Breast epithelium (tissue), 4 donors: ENCODE results near the gene SNAP47. TPM values are rescaled to one million over a fixed set of nuclear protein-coding genes. Genes with fewer than 3 reads are reported as not detected.

Source experiments
- DNase-seq, 2 donors: peaks; one replicate each; pipeline ENCODE4 v3.0.0-alpha.2; 2019; ENCODE audit warnings: low spot score in 2 of 2
- H3K27ac ChIP-seq, 2 donors: fragments of 200-600 bp; sonication (generic) in 1 of 2; one replicate each; pipeline ENCODE4 v1.5.1; 2016 to 2019; ENCODE audit warnings: mild to moderate bottlenecking in 1 of 2
- H3K27me3 ChIP-seq, 2 donors: fragments of 200-600 bp; sonication (generic) in 1 of 2; one replicate each; pipeline versions ENCODE4 v1.5.1 to v1.6.0; 2017 to 2019; ENCODE audit warnings: control low read depth in 1 of 2, mild to moderate bottlenecking in 1 of 2
- H3K36me3 ChIP-seq: fragments of 200-600 bp; one replicate; pipeline ENCODE4 v1.5.1; 2019
- H3K4me1 ChIP-seq, 2 donors: fragments of 200-600 bp; sonication (generic); one replicate each; pipeline ENCODE4 v1.5.1; 2016 to 2019; ENCODE audit warnings: control low read depth in 1 of 2
- H3K4me3 ChIP-seq, 3 donors: fragments of 200-600 bp; sonication (generic); 1 replicate in 2 of 3; 2 replicates in 1 of 3; pipeline ENCODE4 v1.5.1; 2016 to 2019; ENCODE audit warnings: mild to moderate bottlenecking in 3 of 3, moderate library complexity in 2 of 3
- H3K9me3 ChIP-seq, 2 donors: fragments of 200-600 bp; sonication (generic) in 1 of 2; one replicate each; pipeline ENCODE4 v1.5.1; 2016 to 2019; ENCODE audit warnings: control low read depth in 1 of 2
- POLR2A ChIP-seq: fragments of 450-650 bp; IDR thresholded peaks from one replicate; pipeline ENCODE4 v1.6.1; 2016; ENCODE audit warnings: antibody characterized with exemption, mild to moderate bottlenecking, moderate library complexity
- POLR2AphosphoS5 ChIP-seq, 3 donors: sonication (generic); formaldehyde crosslinking; IDR thresholded peaks; one replicate each; pipeline ENCODE4 v1.6.1; 2017; ENCODE audit warnings: antibody characterized with exemption in 3 of 3
- intact Hi-C: fragments of 100-400 bp; cut with DNase I; formaldehyde crosslinking; loops from one replicate; pipeline ENCODE4 v1.15.1; 2023; ENCODE audit warnings: low total_unique reads
- total RNA-seq, 3 donors: library from RNA; depleted of rRNA; stranded (reverse); fragments of >200 nt; gene quantifications; one replicate each; pipeline ENCODE4 v1.1.0, GENCODE V29; 2016
- TF ChIP-seq, protein P1 (sequence below), 3 donors: fragments of 450-650 bp; IDR thresholded peaks; one replicate each; pipeline ENCODE4 v1.5.1; 2016 to 2017; ENCODE audit warnings: antibody characterized with exemption in 3 of 3, mild to moderate bottlenecking in 3 of 3, moderate library complexity in 3 of 3

The SNAP47 gene
- total RNA-seq, 3 donors from 2014 or later: 28.3 to 60.3 (median 52.1) TPM

DNA sequence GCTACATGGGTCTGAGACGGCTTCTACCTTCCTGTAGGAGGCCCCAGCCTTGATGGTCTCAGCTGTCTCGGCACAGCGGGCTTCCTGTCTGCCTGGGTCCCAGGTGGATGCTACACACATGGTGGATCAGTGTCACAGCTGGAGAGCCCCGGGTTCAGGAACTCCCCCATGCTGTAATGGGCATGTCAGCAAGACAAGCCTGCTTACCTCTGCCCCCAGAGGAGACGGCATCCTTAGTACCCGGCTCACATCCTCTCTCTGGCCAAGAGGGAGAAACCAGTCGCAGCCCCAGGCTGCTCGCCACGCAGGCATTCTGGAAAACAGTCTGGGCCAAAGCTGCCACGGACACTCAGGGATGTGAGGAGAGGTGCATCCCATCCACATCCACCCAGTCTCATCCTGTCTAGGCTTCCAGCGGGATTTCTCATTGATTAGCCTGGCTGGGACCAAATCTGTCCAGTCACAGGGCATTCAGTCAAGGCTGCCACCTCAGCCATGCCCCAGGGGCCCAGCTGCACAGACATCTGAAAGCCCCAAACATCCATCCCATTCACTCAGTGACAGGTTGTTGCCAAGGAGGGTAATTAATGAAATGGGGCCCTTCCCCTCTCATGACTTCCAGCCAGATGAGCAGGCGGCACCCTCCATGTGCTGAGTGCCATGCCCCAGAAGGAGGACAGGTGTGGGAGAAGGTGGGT, 10.5 kb downstream of the SNAP47 start:
- Histone ChIP-seq H3K36me3 (no peaks in the 10 kb centered on the region), H3K27ac (peak overlapping the region in 1 of 2 donors; percentile 58), H3K27me3 (no peaks in the 10 kb centered on the region), H3K4me3 (no peak overlapping the region), H3K9me3 (no peaks in the 10 kb centered on the region), H3K4me1 (no peaks in the 10 kb centered on the region)
- DNase-seq: no peak
- intact Hi-C loops: no loop called here
- TF ChIP-seq POLR2AphosphoS5 (IDR thresholded peaks at IDR 0.05): no peak
- no peak for TF ChIP-seq POLR2A
- TF ChIP-seq, protein P1, sequence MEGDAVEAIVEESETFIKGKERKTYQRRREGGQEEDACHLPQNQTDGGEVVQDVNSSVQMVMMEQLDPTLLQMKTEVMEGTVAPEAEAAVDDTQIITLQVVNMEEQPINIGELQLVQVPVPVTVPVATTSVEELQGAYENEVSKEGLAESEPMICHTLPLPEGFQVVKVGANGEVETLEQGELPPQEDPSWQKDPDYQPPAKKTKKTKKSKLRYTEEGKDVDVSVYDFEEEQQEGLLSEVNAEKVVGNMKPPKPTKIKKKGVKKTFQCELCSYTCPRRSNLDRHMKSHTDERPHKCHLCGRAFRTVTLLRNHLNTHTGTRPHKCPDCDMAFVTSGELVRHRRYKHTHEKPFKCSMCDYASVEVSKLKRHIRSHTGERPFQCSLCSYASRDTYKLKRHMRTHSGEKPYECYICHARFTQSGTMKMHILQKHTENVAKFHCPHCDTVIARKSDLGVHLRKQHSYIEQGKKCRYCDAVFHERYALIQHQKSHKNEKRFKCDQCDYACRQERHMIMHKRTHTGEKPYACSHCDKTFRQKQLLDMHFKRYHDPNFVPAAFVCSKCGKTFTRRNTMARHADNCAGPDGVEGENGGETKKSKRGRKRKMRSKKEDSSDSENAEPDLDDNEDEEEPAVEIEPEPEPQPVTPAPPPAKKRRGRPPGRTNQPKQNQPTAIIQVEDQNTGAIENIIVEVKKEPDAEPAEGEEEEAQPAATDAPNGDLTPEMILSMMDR (IDR thresholded peaks at IDR 0.05): no peak

DNA sequence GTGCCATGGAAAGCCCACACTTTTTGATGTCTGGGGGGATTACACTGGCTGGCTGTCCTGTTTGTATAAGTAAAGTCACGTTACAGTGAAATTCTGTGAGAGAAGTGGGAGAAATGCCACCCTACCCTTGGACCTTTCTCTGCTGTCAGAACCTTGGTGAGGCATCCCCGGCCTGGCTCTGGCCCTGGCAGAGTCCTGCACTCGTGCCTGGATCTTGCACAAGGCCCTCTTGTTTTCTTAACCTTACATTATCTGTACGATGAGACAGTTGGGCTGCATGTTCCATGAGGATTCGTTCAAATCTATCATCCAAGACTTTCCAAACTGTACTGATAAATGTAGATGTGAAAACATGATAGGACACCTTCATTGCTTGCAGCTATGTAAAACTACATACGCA, 11.4 kb downstream of the SNAP47 start:
- Histone ChIP-seq H3K27ac (peak overlapping the region in 1 of 2 donors; percentile 58), H3K4me1 (no peaks in the 10 kb centered on the region), H3K4me3 (no peak overlapping the region), H3K9me3 (no peaks in the 10 kb centered on the region), H3K27me3 (no peaks in the 10 kb centered on the region), H3K36me3 (no peaks in the 10 kb centered on the region)
- DNase-seq: no peak
- intact Hi-C loops: no loop called here
- TF ChIP-seq, protein P1 (IDR thresholded peaks at IDR 0.05): no peak
- TF ChIP-seq POLR2A (no peak), POLR2AphosphoS5 (IDR thresholded peaks at IDR 0.05) (no peak)

DNA sequence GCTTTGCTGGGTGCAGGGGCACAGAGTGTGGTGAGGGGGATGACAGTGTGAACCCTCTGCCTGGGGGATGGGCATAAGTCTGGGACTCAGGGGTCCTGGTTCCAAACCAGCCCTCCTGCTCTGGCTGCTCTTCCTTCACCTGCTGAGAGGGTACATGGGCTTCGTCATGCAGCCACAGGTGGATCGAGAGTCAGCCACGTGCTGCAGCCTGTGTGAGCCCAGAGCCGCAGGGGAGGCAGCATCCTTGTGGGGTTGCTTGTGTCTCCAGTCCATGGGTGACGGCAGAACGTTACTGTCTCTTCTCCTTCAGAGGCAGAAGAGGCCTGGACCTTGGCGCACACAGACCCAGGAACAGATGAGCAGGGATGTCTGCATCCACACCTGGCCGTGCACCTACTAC, 12.1 kb downstream of the SNAP47 start:
- no peaks in the 10 kb centered on the region for H3K9me3 ChIP-seq
- no peaks in the 10 kb centered on the region for H3K27me3 ChIP-seq
- no peaks in the 10 kb centered on the region for H3K4me1 ChIP-seq
- H3K36me3 ChIP-seq: no peaks in the 10 kb centered on the region
- DNase-seq: no peak
- TF ChIP-seq POLR2AphosphoS5 (IDR thresholded peaks at IDR 0.05): no peak
- TF ChIP-seq, protein P1 (IDR thresholded peaks at IDR 0.05): no peak
- TF ChIP-seq POLR2A: no peak
- H3K27ac ChIP-seq: peak overlapping the region in 1 of 2 donors; percentile 82
- intact Hi-C loops: no loop called here
- H3K4me3 ChIP-seq: no peak overlapping the region

DNA sequence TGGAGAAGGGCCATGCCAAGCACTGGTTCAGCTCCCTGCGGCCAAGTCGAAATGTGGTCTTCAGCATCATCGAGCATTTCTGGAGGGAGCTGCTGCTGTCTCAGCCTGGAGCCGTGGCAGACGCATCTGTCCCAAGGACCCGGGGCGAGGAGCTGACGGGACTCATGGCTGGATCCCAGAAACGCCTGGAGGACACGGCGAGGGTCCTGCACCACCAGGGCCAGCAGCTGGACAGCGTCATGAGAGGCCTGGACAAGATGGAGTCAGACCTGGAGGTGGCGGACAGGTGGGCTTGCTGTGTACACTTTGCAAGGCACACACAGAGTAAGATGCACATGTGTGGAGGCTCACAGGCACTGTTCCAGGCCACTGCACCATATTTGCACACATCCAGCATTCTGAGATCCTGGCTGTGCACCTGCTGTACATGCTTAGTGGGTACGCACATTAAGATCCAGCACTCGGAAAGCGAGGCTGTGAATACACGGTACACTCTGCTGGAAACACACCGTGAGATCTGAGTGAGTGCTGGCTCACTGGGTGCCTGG, 12.8 kb downstream of the SNAP47 start:
- DNase-seq: no peak
- no peaks in the 10 kb centered on the region for H3K9me3 ChIP-seq
- H3K4me3 ChIP-seq: peak overlapping the region in 1 of 3 donors; percentile 8
- no peaks in the 10 kb centered on the region for H3K4me1 ChIP-seq
- H3K27me3 ChIP-seq: no peaks in the 10 kb centered on the region
- intact Hi-C loops: no loop called here
- TF ChIP-seq, protein P1 (IDR thresholded peaks at IDR 0.05): no peak
- TF ChIP-seq POLR2A (no peak), POLR2AphosphoS5 (IDR thresholded peaks at IDR 0.05) (no peak)
- H3K36me3 ChIP-seq: no peaks in the 10 kb centered on the region
- H3K27ac ChIP-seq: peak overlapping the region; percentile 54 to 82

DNA sequence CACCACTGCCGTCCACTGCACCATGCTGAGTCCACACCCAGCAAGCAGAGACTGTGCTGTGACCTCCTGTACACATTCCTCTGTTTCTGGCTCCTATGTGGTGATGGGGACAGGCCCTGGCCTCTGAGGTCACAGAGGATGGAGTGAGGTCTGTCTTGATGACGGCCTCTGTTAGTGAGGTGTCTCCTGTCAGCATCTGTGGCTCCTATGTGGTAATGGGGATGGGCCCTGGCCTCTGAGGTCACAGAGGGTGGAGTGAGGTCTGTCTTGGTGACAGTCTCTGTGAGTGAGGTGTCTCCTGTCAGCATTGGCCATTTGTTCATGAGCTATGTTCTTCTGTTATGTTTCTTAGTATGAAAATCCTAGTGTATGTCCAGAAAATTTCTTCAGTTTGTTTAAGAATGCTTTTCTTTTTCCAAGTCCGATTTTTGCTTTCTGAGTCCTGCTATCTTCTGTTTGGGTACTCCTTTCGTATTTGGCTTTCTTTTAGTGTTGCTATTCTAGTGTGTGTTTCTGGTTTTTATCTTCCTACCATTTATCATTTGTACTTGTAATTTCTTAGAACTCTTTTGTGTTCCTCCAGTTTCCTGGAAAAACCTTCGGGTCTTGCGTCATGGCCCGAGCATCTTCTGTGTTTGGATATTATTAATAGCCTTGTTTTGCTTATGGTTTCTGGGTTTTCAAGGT, 13.4 kb downstream of the SNAP47 start:
- no peak for TF ChIP-seq POLR2A
- TF ChIP-seq, protein P1 (IDR thresholded peaks at IDR 0.05): no peak
- peak in 1 of 3 donors; percentile 90 for TF ChIP-seq POLR2AphosphoS5 (IDR thresholded peaks at IDR 0.05)
- Histone ChIP-seq H3K4me1 (no peaks in the 10 kb centered on the region), H3K27me3 (no peaks in the 10 kb centered on the region), H3K9me3 (no peaks in the 10 kb centered on the region), H3K27ac (peak overlapping the region; percentile 58 to 82), H3K4me3 (peak overlapping the region in 1 of 3 donors; percentile 8), H3K36me3 (no peaks in the 10 kb centered on the region)
- DNase-seq: no peak
- intact Hi-C loops: no loop called here
